ENCODE measurements around the gene DOK6.

Gene DOK6

GRCh38 chr18:69388222-69388621, 12.5 kb upstream of the DOK6 start:
- Mint-ChIP-seq H3K4me3 (no peak overlapping the region), H3K4me1 (no peaks in the 10 kb centered on the region), H3K9me3 (no peaks in the 10 kb centered on the region), H3K27ac (no peak overlapping the region), H3K36me3 (ENCODE audit: low read depth) (no peaks in the 10 kb centered on the region), H3K27me3 (ENCODE audit: low read depth) (no peaks in the 10 kb centered on the region)
- TF ChIP-seq CTCF (IDR thresholded peaks at IDR 0.05; ENCODE audit: unreplicated experiment in 3 of 3) = no peak

GRCh38 chr18:69397096-69397495, 3.6 kb upstream of the DOK6 start:
- Mint-ChIP-seq H3K4me1 (peaks cover 18% of the 10 kb centered on the region), H3K27me3 (ENCODE audit: low read depth) (peaks cover 4% of the 10 kb centered on the region), H3K36me3 (ENCODE audit: low read depth) (no peaks in the 10 kb centered on the region), H3K9me3 (no peaks in the 10 kb centered on the region), H3K4me3 (no peak overlapping the region), H3K27ac (no peak overlapping the region)
- no peak for TF ChIP-seq CTCF (IDR thresholded peaks at IDR 0.05; ENCODE audit: unreplicated experiment in 3 of 3)

- Mint-ChIP-seq H3K36me3 (ENCODE audit: low read depth) (no peaks in the 10 kb centered on the region), H3K27me3 (ENCODE audit: low read depth) (peaks cover 15% of the 10 kb centered on the region), H3K4me3 (peak overlapping the region; percentile 69 to 90 (median 84)), H3K4me1 (peaks cover 29% of the 10 kb centered on the region), H3K9me3 (no peaks in the 10 kb centered on the region), H3K27ac (peak overlapping the region; percentile 53 to 96 (median 93))
- TF ChIP-seq CTCF (IDR thresholded peaks at IDR 0.05; ENCODE audit: unreplicated experiment in 3 of 3) = no peak
Measured at GRCh38 chr18:69399253-69399652, 1.4 kb upstream of the DOK6 start.

GRCh38 chr18:69400976-69401225, 213 bp downstream of the DOK6 start:
- no peak for TF ChIP-seq CTCF (IDR thresholded peaks at IDR 0.05; ENCODE audit: unreplicated experiment in 3 of 3)
- H3K27ac Mint-ChIP-seq = peak overlapping the region in 1 of 3 experiments; percentile 96
- no peaks in the 10 kb centered on the region for H3K9me3 Mint-ChIP-seq
- peak overlapping the region; percentile 83 to 98 (median 88) for H3K4me3 Mint-ChIP-seq
- H3K4me1 Mint-ChIP-seq = peaks cover 29% of the 10 kb centered on the region
- H3K27me3 Mint-ChIP-seq (ENCODE audit: low read depth) = peaks cover 15% of the 10 kb centered on the region
- H3K36me3 Mint-ChIP-seq (ENCODE audit: low read depth) = no peaks in the 10 kb centered on the region

GRCh38 chr18:69401226-69401971, 711 bp downstream of the DOK6 start:
- H3K9me3 Mint-ChIP-seq = no peaks in the 10 kb centered on the region
- H3K36me3 Mint-ChIP-seq (ENCODE audit: low read depth) = no peaks in the 10 kb centered on the region
- H3K4me1 Mint-ChIP-seq = peaks cover 29% of the 10 kb centered on the region
- peaks cover 15% of the 10 kb centered on the region for H3K27me3 Mint-ChIP-seq (ENCODE audit: low read depth)
- peak overlapping the region; percentile 83 to 98 (median 88) for H3K4me3 Mint-ChIP-seq
- no peak for TF ChIP-seq CTCF (IDR thresholded peaks at IDR 0.05; ENCODE audit: unreplicated experiment in 3 of 3)
- peak overlapping the region; percentile 82 to 96 (median 94) for H3K27ac Mint-ChIP-seq

- no peaks in the 10 kb centered on the region for H3K9me3 Mint-ChIP-seq
- H3K4me3 Mint-ChIP-seq = peak overlapping the region; percentile 83 to 98 (median 88)
- TF ChIP-seq CTCF (IDR thresholded peaks at IDR 0.05; ENCODE audit: unreplicated experiment in 3 of 3) = no peak
- H3K27me3 Mint-ChIP-seq (ENCODE audit: low read depth) = peaks cover 15% of the 10 kb centered on the region
- peak overlapping the region; percentile 82 to 96 (median 94) for H3K27ac Mint-ChIP-seq
- no peaks in the 10 kb centered on the region for H3K36me3 Mint-ChIP-seq (ENCODE audit: low read depth)
- H3K4me1 Mint-ChIP-seq = peaks cover 29% of the 10 kb centered on the region
Measured at GRCh38 chr18:69401972-69402532, 1.4 kb downstream of the DOK6 start.
